ENCODE results near the gene ATP2B2. TPM values are rescaled to one million over a fixed set of nuclear protein-coding genes. Genes with fewer than 3 reads are reported as not detected.

Gene ATP2B2
- polyA plus RNA-seq, 3 donors, result not detected

DNA sequence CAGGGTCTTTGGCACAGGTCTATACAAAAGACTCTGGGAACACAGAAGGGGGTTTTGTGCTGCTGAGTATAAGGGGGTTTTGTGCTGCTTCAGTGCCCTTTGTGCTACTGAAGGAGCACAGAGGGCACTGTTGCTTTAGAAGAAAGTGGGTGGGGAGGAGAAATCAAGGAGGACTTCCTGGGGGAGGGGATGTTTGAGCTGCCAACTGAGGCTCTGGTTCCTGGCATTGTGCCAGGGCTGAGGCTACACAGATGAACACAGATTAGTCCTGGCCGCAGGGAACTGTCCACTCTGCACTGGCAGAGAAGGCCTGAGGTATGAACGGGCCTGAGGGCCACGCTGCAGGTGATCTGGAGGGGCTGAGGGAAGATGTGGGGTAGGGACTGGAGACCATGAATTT, 152.2 kb downstream of the ATP2B2 start:
- Mint-ChIP-seq H3K9me3 (peaks cover 0 to 2% (median 0%) of the 10 kb centered on the region in 7 donors), H3K4me1 (peaks cover 14% of the 10 kb centered on the region), H3K27ac (no peak overlapping the region), H3K27me3 (ENCODE audit: low read depth in 3 of 3) (peaks cover 1 to 4% (median 3%) of the 10 kb centered on the region in 3 donors), H3K4me3 (no peak overlapping the region), H3K36me3 (no peaks in the 10 kb centered on the region)
- H3K36me3 ChIP-seq (replicated peaks in 1 of 2; ENCODE audit: control insufficient read depth in 1 of 2, insufficient read depth in 2 of 2, low read length in 2 of 2), result no peaks in the 10 kb centered on the region
- no peak overlapping the region for H3K9ac ChIP-seq (ENCODE audit: insufficient read depth, low read length, poor library complexity, severe bottlenecking)
- H3K4me2 ChIP-seq (replicated peaks; ENCODE audit: extremely low read depth, low read length, poor library complexity, severe bottlenecking), result no peak overlapping the region
- no peaks in the 10 kb centered on the region for H3K27me3 ChIP-seq (ENCODE audit: control insufficient read depth in 2 of 2, insufficient read depth in 2 of 2, low read length in 2 of 2)
- peaks cover 4 to 6% of the 10 kb centered on the region in 2 donors for H3K4me1 ChIP-seq (ENCODE audit: control insufficient read depth in 1 of 2, insufficient read depth in 2 of 2, low read length in 2 of 2)
- H3K9me3 ChIP-seq (replicated peaks in 1 of 2; ENCODE audit: control insufficient read depth in 1 of 2, insufficient read depth in 1 of 2, low read length in 2 of 2), result no peaks in the 10 kb centered on the region
- H3K4me3 ChIP-seq (replicated peaks in 1 of 3; ENCODE audit: low read depth in 2 of 3, low read length in 3 of 3), result no peak overlapping the region
- no peaks in the 10 kb centered on the region for H3K79me2 ChIP-seq (ENCODE audit: insufficient read depth, low read length)
- H2AFZ ChIP-seq (ENCODE audit: insufficient read depth, low read depth, low read length, poor library complexity, severe bottlenecking), result no peak overlapping the region
- H4K20me1 ChIP-seq (ENCODE audit: insufficient read depth, low read length), result no peaks in the 10 kb centered on the region
- intact Hi-C loops (cut with micrococcal nuclease), result no loop called here
- no peak overlapping the region for H3K27ac ChIP-seq (ENCODE audit: low read depth in 1 of 2, low read length in 2 of 2)
- WGBS (ENCODE audit: insufficient coverage), result 93% methylated on average over 3 of the region's 3 CpGs
- no peak for DNase-seq
- no peak for TF ChIP-seq CTCF (IDR thresholded peaks at IDR 0.05)

- intact Hi-C loops (cut with micrococcal nuclease), result no loop called here
- Histone ChIP-seq H2AFZ (ENCODE audit: insufficient read depth, low read depth, low read length, poor library complexity, severe bottlenecking) (no peak overlapping the region), H3K4me2 (replicated peaks; ENCODE audit: extremely low read depth, low read length, poor library complexity, severe bottlenecking) (no peak overlapping the region)
Observed at GRCh38 chr3:10352146-10352911, 153.1 kb downstream of the ATP2B2 start.

More at GRCh38 chr3:10352146-10352911, 153.1 kb downstream of the ATP2B2 start:
- Histone ChIP-seq H3K4me3 (replicated peaks in 1 of 3; ENCODE audit: low read depth in 2 of 3, low read length in 3 of 3) (no peak overlapping the region), H3K79me2 (ENCODE audit: insufficient read depth, low read length) (no peaks in the 10 kb centered on the region), H3K27ac (ENCODE audit: low read depth in 1 of 2, low read length in 2 of 2) (no peak overlapping the region), H3K4me1 (ENCODE audit: control insufficient read depth in 1 of 2, insufficient read depth in 2 of 2, low read length in 2 of 2) (peaks cover 0 to 1% of the 10 kb centered on the region in 2 donors), H3K9me3 (replicated peaks in 1 of 2; ENCODE audit: control insufficient read depth in 1 of 2, insufficient read depth in 1 of 2, low read length in 2 of 2) (no peaks in the 10 kb centered on the region), H3K36me3 (replicated peaks in 1 of 2; ENCODE audit: control insufficient read depth in 1 of 2, insufficient read depth in 2 of 2, low read length in 2 of 2) (no peaks in the 10 kb centered on the region), H3K27me3 (ENCODE audit: control insufficient read depth in 2 of 2, insufficient read depth in 2 of 2, low read length in 2 of 2) (no peaks in the 10 kb centered on the region), H4K20me1 (ENCODE audit: insufficient read depth, low read length) (no peaks in the 10 kb centered on the region), H3K9ac (ENCODE audit: insufficient read depth, low read length, poor library complexity, severe bottlenecking) (no peak overlapping the region)
- Mint-ChIP-seq H3K27me3 (ENCODE audit: low read depth in 3 of 3) (peaks cover 1 to 4% (median 3%) of the 10 kb centered on the region in 3 donors), H3K9me3 (peaks cover 0 to 2% (median 0%) of the 10 kb centered on the region in 7 donors), H3K27ac (peak overlapping the region in 1 of 7 donors; percentile 31), H3K4me3 (no peak overlapping the region), H3K36me3 (no peaks in the 10 kb centered on the region), H3K4me1 (peaks cover 7% of the 10 kb centered on the region)
- WGBS (ENCODE audit: insufficient coverage), result 83% methylated on average over 8 of the region's 14 CpGs
- TF ChIP-seq CTCF (IDR thresholded peaks at IDR 0.05), result no peak
- no peak for DNase-seq
